T47D (cell line): ENCODE data around the gene CEP192.
"Not testable (repeated sequence)": the region's sequence is repeated elsewhere in the genome, so short reads cannot be mapped to it uniquely, and the experiment has no call there.

Source experiments
- DNase-seq, 2 experiments: peaks; one replicate each; pipeline versions ENCODE4 v3.0.0 to v3.0.0-alpha.2; 2011 to 2012; ENCODE audit warnings: low read depth in 1 of 2, low spot score in 1 of 2
- JUND ChIP-seq: IDR thresholded peaks from 2 replicates; pipeline ENCODE4 v1.6.1; 2012; ENCODE audit warnings: low read depth
- in situ Hi-C: cut with HindIII; loops from 2 replicates; pipeline ENCODE4 v1.10.0; 2016; ENCODE audit warnings: low sequenced_read_pairs, low pct_unique_long_range_greater_than_20kb

Gene CEP192

DNA sequence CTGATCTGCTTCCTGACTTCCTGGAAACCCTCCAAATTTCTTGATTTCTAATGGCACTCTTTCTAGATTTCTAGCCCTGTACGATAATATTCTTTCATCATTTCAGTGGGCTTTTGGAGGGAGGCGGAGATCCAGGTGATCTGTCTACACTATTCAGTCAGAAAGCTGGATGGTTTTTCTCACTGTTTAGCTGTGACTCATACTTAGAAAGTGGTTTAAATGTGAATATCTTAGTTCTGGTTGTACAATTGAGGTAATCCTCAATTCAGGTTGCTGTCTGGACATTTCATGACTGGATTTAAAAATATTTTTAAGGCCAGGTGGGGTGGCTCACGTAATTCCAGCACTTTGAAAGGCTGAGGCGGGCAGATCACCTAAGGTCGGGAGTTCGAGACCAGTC is 22.5 kb upstream of the CEP192 start:
- in situ Hi-C loops, result no loop called here
- TF ChIP-seq JUND, result no peak
- DNase-seq, result no peak

DNA sequence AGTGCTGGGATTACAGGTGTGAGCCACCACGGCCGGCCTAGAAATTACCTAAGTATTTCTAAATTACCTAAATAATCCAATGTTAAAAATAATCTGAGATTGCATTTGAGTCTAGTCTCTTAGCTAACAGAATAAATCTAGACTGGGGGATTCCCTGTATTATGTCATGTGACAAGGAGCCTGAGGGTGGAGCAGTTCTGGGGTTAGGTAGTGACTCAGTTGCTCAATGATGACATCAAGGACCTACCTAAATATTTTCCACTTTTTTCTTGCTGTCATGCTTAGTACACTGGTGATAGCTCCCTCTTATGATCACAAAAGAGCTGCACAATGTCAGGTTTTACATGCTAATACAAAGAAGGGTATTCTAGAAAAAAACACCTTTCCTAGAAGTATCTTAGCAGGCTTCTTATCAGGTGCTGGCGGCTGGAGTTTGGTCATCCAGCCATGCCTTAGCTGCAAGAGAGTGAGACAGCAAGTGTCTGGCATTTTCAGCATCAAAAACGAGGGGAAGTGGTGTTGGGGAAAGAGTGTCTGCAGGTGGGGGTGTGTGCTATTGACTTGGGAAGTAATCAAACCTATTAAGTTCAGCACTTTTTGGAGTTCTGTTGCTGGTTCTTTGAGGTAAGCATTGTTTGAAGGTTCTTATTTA is 17.5 kb upstream of the CEP192 start:
- no peak for DNase-seq
- no peak for TF ChIP-seq JUND
- in situ Hi-C loops, result no loop called here

DNA sequence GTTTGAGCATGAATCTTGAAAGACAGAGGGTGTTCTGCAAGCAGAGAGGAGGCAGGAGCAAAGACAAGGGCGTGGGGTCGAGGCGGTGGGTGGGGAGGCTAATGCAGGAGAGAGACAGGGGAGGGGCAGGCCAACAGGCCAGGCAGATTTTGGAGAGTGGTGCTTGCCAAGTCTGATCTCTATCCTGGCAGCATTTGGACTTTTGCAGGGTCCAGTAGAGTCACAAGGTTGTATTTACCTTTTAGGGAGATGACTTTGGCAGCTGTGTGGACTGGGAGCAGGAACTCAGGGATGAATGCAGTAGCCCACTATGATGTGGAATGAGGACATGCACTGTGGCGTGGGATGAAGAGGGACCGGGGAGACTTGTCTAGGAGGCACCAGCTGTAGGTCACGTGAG is 15.7 kb upstream of the CEP192 start:
- no peak for TF ChIP-seq JUND
- in situ Hi-C loops, result no loop called here
- DNase-seq, result no peak

DNA sequence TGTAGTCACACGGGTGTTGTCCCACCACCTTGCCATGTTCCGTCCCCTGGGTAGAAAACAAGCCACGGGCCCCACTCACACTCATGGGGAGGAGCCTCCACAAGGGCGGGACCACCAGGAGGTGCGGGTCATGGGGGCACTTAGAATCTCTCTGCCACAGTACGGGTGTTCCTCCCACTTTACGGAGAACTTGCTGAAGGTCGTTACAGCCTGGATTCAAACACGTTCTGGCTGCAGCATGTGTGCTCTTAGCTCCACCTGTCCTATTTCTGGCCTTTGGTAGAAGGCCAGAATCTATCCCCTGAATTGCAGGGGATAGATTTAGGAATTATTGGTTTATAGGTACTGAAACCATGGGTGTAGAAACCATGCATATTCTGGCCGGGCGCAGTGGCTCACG is 14.9 kb upstream of the CEP192 start:
- no peak for TF ChIP-seq JUND
- in situ Hi-C loops, result no loop called here

DNA sequence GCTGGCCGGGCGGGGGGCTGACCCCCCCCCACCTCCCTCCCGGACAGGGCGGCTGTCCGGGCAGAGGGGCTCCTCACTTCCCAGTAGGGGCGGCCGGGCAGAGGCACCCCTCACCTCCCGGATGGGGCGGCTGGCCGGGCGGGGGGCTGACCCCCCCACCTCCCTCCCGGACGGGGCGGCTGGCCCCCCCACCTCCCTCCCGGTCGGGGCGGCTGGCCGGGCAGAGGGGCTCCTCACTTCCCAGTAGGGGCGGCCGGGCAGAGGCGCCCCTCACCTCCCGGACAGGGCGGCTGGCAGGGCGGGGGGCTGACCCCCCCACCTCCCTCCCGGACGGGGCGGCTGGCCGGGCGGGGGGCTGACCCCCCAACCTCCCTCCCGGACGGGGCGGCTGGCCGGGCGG is 11.1 kb upstream of the CEP192 start:
- in situ Hi-C loops, DNase-seq: not testable (repeated sequence)

More for the DNA sequence above, 14.9 kb upstream of the CEP192 start:
- no peak for DNase-seq

DNA sequence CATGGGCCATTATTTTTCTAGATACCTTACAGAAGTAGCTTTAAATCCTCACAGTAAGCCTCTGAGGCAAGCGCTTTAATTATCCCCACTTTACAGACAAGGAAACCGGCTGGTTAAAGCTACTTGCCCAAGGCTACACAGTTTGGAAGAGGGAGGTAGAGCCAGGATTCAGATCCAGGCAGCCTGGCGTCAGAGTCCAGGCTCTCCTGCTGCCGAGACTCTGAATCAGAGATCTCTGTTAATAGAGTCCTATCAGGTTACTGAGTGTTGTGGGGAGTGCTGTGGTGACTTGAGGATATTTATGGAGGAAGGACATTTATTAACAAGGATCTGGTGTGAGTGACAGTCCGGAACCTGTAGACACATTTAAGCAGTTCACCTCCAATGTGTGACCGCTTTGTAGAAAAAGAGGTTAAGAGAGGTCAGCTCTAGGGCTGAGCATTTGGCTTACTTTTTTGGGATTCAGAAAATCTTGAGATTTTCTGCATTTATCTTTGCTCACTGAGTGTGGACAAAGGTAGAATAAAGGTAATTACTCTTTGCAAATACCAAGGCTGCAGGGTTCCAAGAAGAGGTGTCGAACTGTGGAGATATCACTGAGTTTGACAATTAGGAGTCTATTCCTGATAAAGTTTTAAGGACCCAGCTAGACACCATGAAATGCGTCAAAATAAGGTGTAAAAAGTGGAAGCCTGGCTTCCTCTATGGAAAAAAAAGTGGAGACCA is 1.6 kb upstream of the CEP192 start:
- DNase-seq, result no peak
- in situ Hi-C loops, result no loop called here
- no peak for TF ChIP-seq JUND

DNA sequence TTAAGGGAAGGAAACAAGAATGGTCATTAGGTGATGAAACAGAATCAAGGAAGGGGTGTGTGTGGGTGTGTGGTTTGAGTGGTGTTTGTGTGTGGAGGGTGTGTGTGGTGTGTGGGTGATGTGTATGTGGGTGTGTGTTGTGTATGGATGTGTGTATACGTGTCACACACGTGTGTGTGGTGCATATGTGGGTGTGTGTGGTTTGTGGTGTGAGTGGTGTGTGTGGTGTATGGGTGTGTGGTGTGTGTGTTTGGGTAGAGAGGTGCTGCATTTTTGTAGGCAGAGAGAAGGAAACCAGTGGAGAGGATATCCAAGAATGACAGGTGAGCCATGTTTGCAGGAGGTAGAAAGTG is 1.1 kb upstream of the CEP192 start:
- DNase-seq, result no peak
- in situ Hi-C loops, result no loop called here
- no peak for TF ChIP-seq JUND

DNA sequence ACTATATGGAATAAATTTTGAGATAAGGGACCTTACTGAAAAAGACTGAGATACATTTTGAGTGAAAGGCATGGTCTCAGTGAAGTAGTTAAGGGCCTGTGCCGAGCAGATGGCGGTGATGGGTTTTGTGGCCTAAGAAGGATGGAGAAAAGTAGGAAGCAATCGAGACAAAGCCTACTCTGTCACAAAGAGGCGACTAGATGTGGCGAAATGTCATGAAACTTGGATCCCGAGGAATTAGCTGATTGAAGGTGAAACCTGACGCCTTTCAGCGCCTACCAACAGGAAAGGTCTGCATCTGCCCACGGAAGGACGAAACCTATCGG is 558 bp upstream of the CEP192 start:
- DNase-seq, result no peak
- in situ Hi-C loops, result no loop called here
- no peak for TF ChIP-seq JUND

DNA sequence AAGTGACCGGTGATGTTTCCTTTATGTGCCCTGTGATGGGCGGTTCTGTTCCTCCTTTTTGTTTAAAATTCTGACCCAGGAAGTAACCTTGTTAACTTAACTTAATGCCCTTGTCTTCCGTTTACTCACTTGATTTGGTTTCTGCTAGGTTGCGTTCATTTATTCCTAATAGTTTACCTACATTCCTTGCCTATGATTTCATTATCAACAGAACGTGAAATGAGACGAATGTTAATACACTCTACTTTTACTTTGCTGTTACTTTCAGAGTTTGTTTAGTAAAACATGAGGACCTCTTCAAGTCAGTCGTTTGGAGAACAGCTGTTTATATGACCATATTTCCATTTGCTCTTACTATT is 638 bp downstream of the CEP192 start:
- no peak for DNase-seq

DNA sequence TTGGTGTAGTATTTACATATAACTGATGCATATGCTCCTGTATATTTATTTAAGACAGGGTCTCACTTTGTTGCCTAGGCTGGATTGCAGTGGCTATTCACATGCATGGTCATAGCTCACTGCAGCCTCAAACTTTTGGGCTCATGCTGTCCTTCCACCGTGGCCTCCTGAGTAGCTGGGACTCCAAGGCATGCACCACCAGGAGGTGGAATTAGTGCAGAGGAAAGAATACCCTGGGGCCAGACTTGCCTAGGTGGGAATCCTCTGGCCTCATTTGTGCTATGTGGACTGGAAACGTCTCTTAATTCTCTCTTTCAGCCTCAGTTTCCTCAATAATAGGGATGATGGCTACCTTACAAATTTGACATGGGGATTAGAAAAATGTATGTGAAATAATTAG is 2.3 kb downstream of the CEP192 start:
- no peak for DNase-seq
- in situ Hi-C loops, result no loop called here

More for the DNA sequence above, 638 bp downstream of the CEP192 start:
- TF ChIP-seq JUND, result no peak
- in situ Hi-C loops, result no loop called here

DNA sequence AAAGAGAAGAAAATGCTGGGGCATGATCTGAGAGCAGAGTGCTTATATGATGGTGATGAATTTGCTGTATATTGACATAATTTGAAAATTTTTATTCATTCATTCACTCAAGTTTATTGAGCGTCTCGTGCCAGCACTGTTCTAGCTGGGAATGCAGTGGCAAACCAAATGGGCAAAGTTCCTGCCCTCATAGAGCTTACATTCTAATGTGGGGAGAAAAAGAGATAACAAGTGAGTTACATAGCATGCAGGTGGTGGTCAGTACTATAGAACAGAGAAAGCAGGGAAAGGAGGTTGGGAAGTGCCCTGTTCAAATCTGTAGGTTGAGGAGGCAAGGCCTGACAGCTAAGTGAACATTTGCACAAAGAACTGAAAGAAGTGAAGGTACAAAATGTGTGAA is 4.3 kb downstream of the CEP192 start:
- in situ Hi-C loops, result no loop called here
- no peak for DNase-seq
- TF ChIP-seq JUND, result no peak

More for the DNA sequence above, 2.3 kb downstream of the CEP192 start:
- no peak for TF ChIP-seq JUND

DNA sequence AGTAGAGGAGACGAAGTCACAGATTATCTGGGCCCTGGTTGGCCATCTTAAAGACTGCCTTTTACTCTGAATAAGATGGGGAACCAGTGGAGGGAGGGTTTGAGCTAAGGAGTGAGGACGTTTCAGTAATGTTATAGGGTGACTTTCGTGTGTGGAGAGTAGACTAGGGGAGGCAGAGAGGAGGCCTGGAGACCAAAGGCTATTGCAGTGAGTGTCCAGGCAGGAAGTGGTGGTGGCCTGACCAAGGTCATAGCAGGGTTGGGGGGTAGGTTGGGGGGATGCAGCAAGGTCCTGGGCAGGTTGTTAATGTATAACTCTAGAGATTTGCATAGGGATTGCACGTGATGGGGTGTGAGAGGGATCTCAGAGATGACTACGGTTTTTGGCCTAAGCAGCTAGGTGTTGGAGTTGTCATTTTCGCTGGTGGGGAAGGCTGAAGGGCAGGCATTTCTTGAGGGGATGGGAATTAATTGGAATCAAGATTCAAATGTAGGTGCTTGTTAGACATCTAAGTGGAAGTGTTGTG is 4.9 kb downstream of the CEP192 start:
- no peak for TF ChIP-seq JUND
- no peak for DNase-seq
- in situ Hi-C loops, result no loop called here

DNA sequence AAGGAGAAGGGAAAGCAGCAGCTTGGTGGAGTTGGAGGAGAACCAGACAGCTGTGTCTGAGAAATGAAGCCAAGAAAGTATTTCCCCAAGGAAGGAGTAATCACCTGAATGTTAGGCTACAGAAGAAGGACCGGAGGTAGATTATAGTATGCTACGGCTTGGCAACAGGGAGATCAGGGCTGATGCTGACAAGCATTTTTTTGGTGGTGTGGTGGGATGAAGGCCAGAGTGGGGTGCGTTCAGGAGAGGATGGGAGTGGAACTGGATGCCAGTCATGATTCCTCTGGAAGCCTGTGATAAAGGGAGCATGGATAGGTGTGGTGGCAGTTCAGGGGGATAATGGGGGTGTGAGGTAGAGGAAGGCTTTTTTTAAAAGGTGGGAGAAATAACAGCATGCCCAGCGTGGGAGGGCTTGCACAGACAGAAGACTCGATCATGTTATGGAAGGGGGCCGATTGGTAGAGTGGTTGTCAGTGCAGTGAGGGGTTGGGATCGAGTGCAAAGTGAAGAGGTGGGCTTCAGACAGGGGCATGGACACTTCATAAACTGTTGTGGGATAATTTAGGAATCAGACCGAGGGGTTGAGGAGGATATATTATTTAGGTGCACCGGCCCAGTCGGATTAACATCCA is 5.6 kb downstream of the CEP192 start:
- DNase-seq, result no peak
- in situ Hi-C loops, result no loop called here
- no peak for TF ChIP-seq JUND

DNA sequence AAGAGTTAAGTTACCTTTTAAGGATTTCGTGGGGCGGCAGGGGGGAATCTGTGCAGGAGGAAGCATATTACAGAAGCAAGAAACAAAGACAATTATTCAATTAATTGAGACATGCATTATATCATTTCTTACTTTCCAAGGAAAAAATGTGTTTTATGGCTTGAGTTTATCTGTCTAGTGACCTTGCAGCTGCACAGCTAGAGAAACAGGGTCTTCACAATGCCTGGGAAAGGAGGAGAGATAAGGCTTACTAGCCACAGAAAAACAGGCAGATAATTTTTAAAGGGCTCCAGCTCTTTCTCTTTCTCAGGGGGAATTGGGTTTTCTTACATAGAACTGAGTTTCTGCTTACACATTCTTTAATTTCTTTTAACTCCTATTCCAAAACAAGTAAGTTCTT is 6.2 kb downstream of the CEP192 start:
- in situ Hi-C loops, DNase-seq: not testable (repeated sequence)
